ENCODE measurements around the gene TP73. TPM values are rescaled to one million over a fixed set of nuclear protein-coding genes. Genes with fewer than 3 reads are reported as not detected.
"Not testable (repeated sequence)": the region's sequence is repeated elsewhere in the genome, so short reads cannot be mapped to it uniquely, and the experiment has no call there.

The TP73 gene
- total RNA-seq, 1 experiment from 2014 or later: 2.6 TPM

- H3K9me3 ChIP-seq (ENCODE audit: low read length); H3K79me2 ChIP-seq (ENCODE audit: low read length); POLR2A ChIA-PET (ENCODE audit: unreplicated experiment); H3K4me2 ChIP-seq (ENCODE audit: low read length); H4K20me1 ChIP-seq (ENCODE audit: low read length); H3K9me2 ChIP-seq (replicated peaks; ENCODE audit: low read length); H2AFZ ChIP-seq (ENCODE audit: low read length); H3K27ac ChIP-seq (ENCODE audit: low read length); H3K4me3 ChIP-seq (ENCODE audit: low read length); BruUV-seq (replicated peaks); ATAC-seq; H3F3A ChIP-seq (ENCODE audit: low read length, unreplicated experiment); H3K9ac ChIP-seq (ENCODE audit: low read length); H3K36me3 ChIP-seq (ENCODE audit: low read depth, low read length); H3K27me3 ChIP-seq (ENCODE audit: low read length): not testable (repeated sequence)
- intact Hi-C loops (cut with micrococcal nuclease): loop anchor here (5.0 kb wide), 1 partner anchor 101 kb away; no protein-coding TSS in a partner anchor
- peak; percentile 69 for DNase-seq
- peak; percentile 67 for TF ChIP-seq CTCF (conservative IDR thresholded peaks at IDR 0.05; ENCODE audit: low read depth, low read length)
- CTCF ChIA-PET: interaction anchor here (1.0 to 2.1 kb wide), 3 partner anchors 33 to 130 kb away, joined by 4 to 7 read pairs (median 5); no protein-coding TSS in a partner anchor
- H3K4me1 ChIP-seq (ENCODE audit: insufficient read depth, low read length): peaks cover 21% of the 10 kb centered on the region
Measured at GRCh38 chr1:3621151-3621671, 31.1 kb upstream of the TP73 start.

GRCh38 chr1:3622102-3622501 lies 30.2 kb upstream of the TP73 start:
- BruUV-seq (replicated peaks); H3K27me3 ChIP-seq (ENCODE audit: low read length); DNase-seq; H3K79me2 ChIP-seq (ENCODE audit: low read length); H4K20me1 ChIP-seq (ENCODE audit: low read length); CTCF ChIA-PET; H3K9ac ChIP-seq (ENCODE audit: low read length); ATAC-seq; POLR2A ChIA-PET (ENCODE audit: unreplicated experiment); H3K9me3 ChIP-seq (ENCODE audit: low read length); H3K4me3 ChIP-seq (ENCODE audit: low read length); H3K27ac ChIP-seq (ENCODE audit: low read length); H3K36me3 ChIP-seq (ENCODE audit: low read depth, low read length); H2AFZ ChIP-seq (ENCODE audit: low read length); H3F3A ChIP-seq (ENCODE audit: low read length, unreplicated experiment); H3K9me2 ChIP-seq (replicated peaks; ENCODE audit: low read length); H3K4me2 ChIP-seq (ENCODE audit: low read length): not testable (repeated sequence)
- intact Hi-C loops (cut with micrococcal nuclease): loop anchor here (5.0 kb wide), 1 partner anchor 100 kb away; no protein-coding TSS in a partner anchor
- peaks cover 21% of the 10 kb centered on the region for H3K4me1 ChIP-seq (ENCODE audit: insufficient read depth, low read length)

GRCh38 chr1:3623441-3624199 lies 28.7 kb upstream of the TP73 start:
- H3K27ac ChIP-seq (ENCODE audit: low read length): no peak overlapping the region
- H3K36me3 ChIP-seq (ENCODE audit: low read depth, low read length): peaks cover 14% of the 10 kb centered on the region; the same call in 1 of the 2 replicates
- H3K27me3 ChIP-seq (ENCODE audit: low read length): no peaks in the 10 kb centered on the region
- no peaks in the 10 kb centered on the region for H3K9me3 ChIP-seq (ENCODE audit: low read length)
- H4K20me1 ChIP-seq (ENCODE audit: low read length): no peaks in the 10 kb centered on the region
- H3K9me2 ChIP-seq (replicated peaks; ENCODE audit: low read length): no peaks in the 10 kb centered on the region
- intact Hi-C loops (cut with micrococcal nuclease): loop anchor here (5.0 kb wide), 1 partner anchor 99 kb away; no protein-coding TSS in a partner anchor
- peaks cover 9% of the 10 kb centered on the region; the same call in 1 of the 2 replicates for H3K79me2 ChIP-seq (ENCODE audit: low read length)
- ATAC-seq: no peak
- peak overlapping the region; percentile 70 for H3K9ac ChIP-seq (ENCODE audit: low read length)
- peaks cover 19% of the 10 kb centered on the region for H3K4me1 ChIP-seq (ENCODE audit: insufficient read depth, low read length)
- TF ChIP-seq CTCF (conservative IDR thresholded peaks at IDR 0.05; ENCODE audit: low read depth, low read length): no peak
- no peak for TF ChIP-seq EZH2 (IDR thresholded peaks at IDR 0.05; ENCODE audit: low read length, unreplicated experiment)
- TF ChIP-seq EZH2phosphoT487 (IDR thresholded peaks at IDR 0.05; ENCODE audit: borderline replicate concordance, low read length): no peak
- peak overlapping the region; percentile 94 for H3K4me2 ChIP-seq (ENCODE audit: low read length)
- H3F3A ChIP-seq (ENCODE audit: low read length, unreplicated experiment): no peaks in the 10 kb centered on the region
- CTCF ChIA-PET: interaction anchor here (0.6 kb wide), 1 partner anchor 80 kb away, joined by 3 read pairs; no protein-coding TSS in a partner anchor
- DNase-seq: no peak
- no TSS peak for BruUV-seq (replicated peaks)
- H2AFZ ChIP-seq (ENCODE audit: low read length): peak overlapping the region; percentile 95
- POLR2A ChIA-PET (ENCODE audit: unreplicated experiment): no interaction called here
- peak overlapping the region; percentile 91 for H3K4me3 ChIP-seq (ENCODE audit: low read length)

All from PC-3 (cell line).